GM23338 (cell line): ENCODE results near the gene NPAS2. TPM values are rescaled to one million over a fixed set of nuclear protein-coding genes. Genes with fewer than 3 reads are reported as not detected.

Experiments used
- ATAC-seq: fragments of 200-7000 bp; cut with Tn5 transposase; 3 replicates; pipeline ENCODE4 v1.9.1; 2020
- DNase-seq: peaks from one replicate; pipeline ENCODE4 v3.0.0-alpha.2; 2015; ENCODE audit warnings: low spot score
- H2AFZ ChIP-seq: fragments of 200-600 bp; sonication (generic); 2 replicates; pipeline ENCODE4 v1.8.0; 2016; ENCODE audit warnings: antibody characterized with exemption, mild to moderate bottlenecking, moderate library complexity
- H3F3A ChIP-seq: fragments of 200-600 bp; sonication (generic); replicated peaks from 2 replicates; pipeline ENCODE4 v1.8.0; 2017; ENCODE audit warnings: antibody characterized with exemption, mixed run types, low read depth
- H3K27ac ChIP-seq: fragments of 200-600 bp; sonication (generic); 2 replicates; pipeline ENCODE4 v1.6.1; 2016; ENCODE audit warnings: low read depth
- H3K27me3 ChIP-seq: fragments of 200-600 bp; sonication (generic); 2 replicates; pipeline ENCODE4 v1.8.0; 2016; ENCODE audit warnings: mild to moderate bottlenecking, mixed run types, moderate library complexity; ENCODE audit not compliant: insufficient read depth
- H3K36me3 ChIP-seq: fragments of 200-600 bp; sonication (generic); 2 replicates; pipeline ENCODE4 v1.8.0; 2016; ENCODE audit warnings: mild to moderate bottlenecking; ENCODE audit not compliant: insufficient read depth
- H3K4me1 ChIP-seq: fragments of 200-600 bp; sonication (generic); 2 replicates; pipeline ENCODE4 v1.8.0; 2016; ENCODE audit warnings: mild to moderate bottlenecking, moderate library complexity; ENCODE audit not compliant: insufficient read depth
- H3K4me2 ChIP-seq: fragments of 200-600 bp; sonication (generic); 2 replicates; pipeline ENCODE4 v1.7.1; 2017; ENCODE audit warnings: mixed run types
- H3K4me3 ChIP-seq: fragments of 200-600 bp; sonication (generic); 2 replicates; pipeline ENCODE4 v1.6.1; 2016; ENCODE audit warnings: mixed run types
- H3K79me2 ChIP-seq: fragments of 200-600 bp; sonication (generic); replicated peaks from 2 replicates; pipeline ENCODE4 v1.8.0; 2017; ENCODE audit warnings: mild to moderate bottlenecking; ENCODE audit not compliant: insufficient read depth
- H3K9me2 ChIP-seq: fragments of 200-600 bp; sonication (generic); 2 replicates; pipeline ENCODE4 v1.8.0; 2017; ENCODE audit not compliant: insufficient read depth
- H4K20me1 ChIP-seq: fragments of 200-600 bp; sonication (generic); replicated peaks from 2 replicates; pipeline ENCODE4 v1.8.0; 2017; ENCODE audit warnings: mild to moderate bottlenecking; ENCODE audit not compliant: insufficient read depth
- H3K27ac Mint-ChIP-seq: 2 replicates; pipeline ENCODE4 v1.8.0; 2020; ENCODE audit warnings: inconsistent platforms, mild to moderate bottlenecking, moderate library complexity, mixed read lengths
- H3K27me3 Mint-ChIP-seq: 3 replicates; pipeline ENCODE4 v1.8.0; 2022; ENCODE audit warnings: low read depth, mild to moderate bottlenecking, moderate library complexity, mixed read lengths, inconsistent platforms; ENCODE audit not compliant: insufficient read depth, poor library complexity
- H3K36me3 Mint-ChIP-seq: 3 replicates; pipeline ENCODE4 v1.8.0; 2021; ENCODE audit warnings: low read depth, mild to moderate bottlenecking, inconsistent platforms, moderate library complexity, mixed read lengths
- H3K4me1 Mint-ChIP-seq: 3 replicates; pipeline ENCODE4 v1.8.0; 2020; ENCODE audit warnings: mild to moderate bottlenecking, inconsistent platforms, mixed read lengths
- H3K4me3 Mint-ChIP-seq: 3 replicates; pipeline ENCODE4 v1.8.0; 2021; ENCODE audit warnings: moderate library complexity, mild to moderate bottlenecking, inconsistent platforms, mixed read lengths
- H3K9me3 Mint-ChIP-seq: 3 replicates; pipeline ENCODE4 v1.8.0; 2020; ENCODE audit warnings: moderate library complexity, mild to moderate bottlenecking, inconsistent platforms, mixed read lengths
- CREB1 ChIP-seq: fragments of 250-450 bp; sonication (Bioruptor Pico); IDR thresholded peaks from 2 replicates; pipeline ENCODE4 v1.5.0; 2020; ENCODE audit warnings: low read depth, mild to moderate bottlenecking, moderate library complexity
- ETS1 ChIP-seq: IDR thresholded peaks from 2 replicates; pipeline ENCODE4 v1.6.1; 2016; ENCODE audit warnings: antibody characterized with exemption
- EZH2 ChIP-seq: fragments of 200-600 bp; sonication (generic); IDR thresholded peaks from one replicate; pipeline ENCODE4 v1.8.0; 2017; ENCODE audit warnings: antibody characterized with exemption, mild to moderate bottlenecking, low read depth; ENCODE audit not compliant: unreplicated experiment
- EZH2phosphoT487 ChIP-seq: fragments of 200-600 bp; sonication (generic); IDR thresholded peaks from one replicate; pipeline ENCODE4 v1.8.1; 2018; ENCODE audit warnings: antibody characterized with exemption; ENCODE audit not compliant: unreplicated experiment
- JUNB ChIP-seq: IDR thresholded peaks from one replicate; pipeline ENCODE4 v1.6.1; 2016; ENCODE audit warnings: antibody characterized with exemption; ENCODE audit not compliant: unreplicated experiment
- NANOG ChIP-seq: IDR thresholded peaks from 2 replicates; pipeline ENCODE4 v1.6.1; 2016; ENCODE audit warnings: antibody characterized with exemption, borderline replicate concordance
- POLR2AphosphoS5 ChIP-seq: IDR thresholded peaks from 2 replicates; pipeline ENCODE4 v1.6.1; 2016; ENCODE audit warnings: antibody characterized with exemption, low read depth
- REST ChIP-seq: IDR thresholded peaks from one replicate; pipeline ENCODE4 v1.6.1; 2018; ENCODE audit warnings: antibody characterized with exemption; ENCODE audit not compliant: unreplicated experiment
- STAT1 ChIP-seq: IDR thresholded peaks from one replicate; pipeline ENCODE4 v1.6.1; 2016; ENCODE audit warnings: antibody characterized with exemption; ENCODE audit not compliant: unreplicated experiment
- ZNF114 ChIP-seq: fragments of 250-450 bp; sonication (Bioruptor Pico); IDR thresholded peaks from 2 replicates; pipeline ENCODE4 v1.5.0; 2020; ENCODE audit warnings: mild to moderate bottlenecking, moderate library complexity
- ZNF331 ChIP-seq: fragments of 250-450 bp; sonication (Bioruptor Pico); IDR thresholded peaks from 2 replicates; pipeline ENCODE4 v1.5.0; 2020; ENCODE audit warnings: low read depth, mild to moderate bottlenecking, moderate library complexity
- ZNF462 ChIP-seq: fragments of 250-450 bp; sonication (Bioruptor Pico); IDR thresholded peaks from 2 replicates; pipeline ENCODE4 v1.5.0; 2020; ENCODE audit warnings: mild to moderate bottlenecking, moderate library complexity
- polyA plus RNA-seq: library from polyadenylated mRNA; unstranded; fragments of >200 nt; fragmentation: Nextera tagmentation; extraction: Ambion mirVana; gene quantifications from 2 replicates; pipeline ENCODE4 v1.2.1, GENCODE V29; 2016
- total RNA-seq: library from RNA; depleted of rRNA; stranded (reverse); fragments of >200 nt; shearing (Covaris generic); gene quantifications from 2 replicates; pipeline ENCODE4 v1.2.3, GENCODE V29; 2014
- TF ChIP-seq, protein P1 (sequence below), 2 experiments: fragments of 200-600 bp in 1 of 2; sonication (generic) in 1 of 2; conservative IDR thresholded peaks; 2 replicates each; pipeline versions ENCODE4 v1.5.1 to v1.6.1; 2016 to 2017; ENCODE audit warnings: antibody characterized with exemption in 2 of 2, low read depth in 2 of 2, mild to moderate bottlenecking in 2 of 2, moderate library complexity in 1 of 2

Gene NPAS2
- total and polyA plus RNA-seq, 2 experiments from 2014 or later: 0.56 to 1.1 TPM

DNA sequence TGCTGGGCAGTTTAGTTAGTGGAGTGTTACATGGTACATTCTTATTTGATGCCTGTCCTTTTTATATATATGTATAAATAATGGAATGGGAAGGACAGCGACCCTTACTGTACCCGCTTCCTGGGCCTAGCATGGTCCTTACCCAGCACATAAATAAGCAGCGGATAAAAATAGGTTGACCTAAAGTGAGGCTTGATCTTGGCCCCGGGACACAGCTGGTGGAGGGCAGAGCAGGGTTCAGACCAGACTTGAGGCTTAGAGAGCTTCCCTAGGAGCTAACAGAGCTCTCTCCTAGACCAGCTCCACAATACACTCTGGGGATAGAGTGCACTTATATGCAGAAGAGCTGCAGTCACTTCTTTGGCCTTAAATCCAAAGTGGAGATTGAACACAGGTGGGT, 135.3 kb downstream of the NPAS2 start:
- Histone ChIP-seq H2AFZ (no peak overlapping the region), H3K4me3 (no peak overlapping the region), H3K9me2 (peaks cover 15% of the 10 kb centered on the region), H3K4me1 (peaks cover 5% of the 10 kb centered on the region), H3K4me2 (no peak overlapping the region), H3K79me2 (no peaks in the 10 kb centered on the region), H4K20me1 (no peaks in the 10 kb centered on the region), H3K27me3 (no peaks in the 10 kb centered on the region), H3F3A (no peaks in the 10 kb centered on the region), H3K27ac (no peak overlapping the region), H3K36me3 (no peaks in the 10 kb centered on the region)
- TF ChIP-seq JUNB: no peak
- no peak for TF ChIP-seq NANOG
- no peak for TF ChIP-seq ZNF114
- TF ChIP-seq REST: no peak
- TF ChIP-seq, protein P1, sequence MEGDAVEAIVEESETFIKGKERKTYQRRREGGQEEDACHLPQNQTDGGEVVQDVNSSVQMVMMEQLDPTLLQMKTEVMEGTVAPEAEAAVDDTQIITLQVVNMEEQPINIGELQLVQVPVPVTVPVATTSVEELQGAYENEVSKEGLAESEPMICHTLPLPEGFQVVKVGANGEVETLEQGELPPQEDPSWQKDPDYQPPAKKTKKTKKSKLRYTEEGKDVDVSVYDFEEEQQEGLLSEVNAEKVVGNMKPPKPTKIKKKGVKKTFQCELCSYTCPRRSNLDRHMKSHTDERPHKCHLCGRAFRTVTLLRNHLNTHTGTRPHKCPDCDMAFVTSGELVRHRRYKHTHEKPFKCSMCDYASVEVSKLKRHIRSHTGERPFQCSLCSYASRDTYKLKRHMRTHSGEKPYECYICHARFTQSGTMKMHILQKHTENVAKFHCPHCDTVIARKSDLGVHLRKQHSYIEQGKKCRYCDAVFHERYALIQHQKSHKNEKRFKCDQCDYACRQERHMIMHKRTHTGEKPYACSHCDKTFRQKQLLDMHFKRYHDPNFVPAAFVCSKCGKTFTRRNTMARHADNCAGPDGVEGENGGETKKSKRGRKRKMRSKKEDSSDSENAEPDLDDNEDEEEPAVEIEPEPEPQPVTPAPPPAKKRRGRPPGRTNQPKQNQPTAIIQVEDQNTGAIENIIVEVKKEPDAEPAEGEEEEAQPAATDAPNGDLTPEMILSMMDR (conservative IDR thresholded peaks at IDR 0.05; ENCODE audit: low read depth in 2 of 2): no peak
- TF ChIP-seq ETS1: no peak
- no peak for TF ChIP-seq ZNF462
- TF ChIP-seq EZH2: no peak
- TF ChIP-seq CREB1 (CRISPR knock-in tag): no peak
- no peak for TF ChIP-seq POLR2AphosphoS5
- TF ChIP-seq ZNF331 (CRISPR knock-in tag): no peak
- TF ChIP-seq STAT1: no peak
- no peak for TF ChIP-seq EZH2phosphoT487
- no peak overlapping the region for H3K27ac Mint-ChIP-seq
- peaks cover 11% of the 10 kb centered on the region for H3K4me1 Mint-ChIP-seq
- no peak overlapping the region for H3K4me3 Mint-ChIP-seq
- H3K36me3 Mint-ChIP-seq: no peaks in the 10 kb centered on the region
- ATAC-seq (no peak), DNase-seq (no peak)
- peaks cover 4% of the 10 kb centered on the region for H3K27me3 Mint-ChIP-seq
- H3K9me3 Mint-ChIP-seq: no peaks in the 10 kb centered on the region
